Pancreas (tissue), 10 donors: ENCODE data around the gene CCNJL. TPM values are rescaled to one million over a fixed set of nuclear protein-coding genes. Genes with fewer than 3 reads are reported as not detected.

Experiments used
- ATAC-seq, 4 donors: fragments of 200-7000 bp; cut with Tn5 transposase; one replicate each; pipeline versions ENCODE4 v1.8.0 to v1.9.1; 2020; ENCODE audit warnings: mild to moderate bottlenecking in 4 of 4, moderate library complexity in 4 of 4
- DNase-seq, 6 donors: peaks; one replicate each; pipeline ENCODE4 v3.0.0-alpha.2; 2020
- FAIRE-seq: peaks from 2 replicates; lab custom pipeline; 2012; peaks lifted over from hg19 to GRCh38; lab: Jason Lieb, UNC
- H3K27ac ChIP-seq, 4 donors: fragments of 200-600 bp; sonication (generic); 1 replicate in 3 of 4; 2 replicates in 1 of 4; pipeline versions ENCODE4 v1.5.0 to v1.8.0; 2020
- H3K27me3 ChIP-seq, 4 donors: fragments of 200-600 bp; one replicate each; pipeline ENCODE4 v1.8.0; 2021
- H3K36me3 ChIP-seq, 3 donors: fragments of 200-600 bp; sonication (generic) in 1 of 3; one replicate each; pipeline versions ENCODE4 v1.5.0 to v1.8.0; 2020 to 2021
- H3K4me1 ChIP-seq, 3 donors: fragments of 200-600 bp; one replicate each; pipeline ENCODE4 v1.8.0; 2021
- H3K4me3 ChIP-seq, 4 donors: fragments of 200-600 bp; sonication (generic) in 2 of 4; one replicate each; pipeline versions ENCODE4 v1.5.0 to v1.8.0; 2020 to 2021
- H3K9me3 ChIP-seq, 4 donors: fragments of 200-600 bp; one replicate each; pipeline ENCODE4 v1.8.0; 2021
- WGBS, 2 donors: extraction: QIAGEN DNeasy Blood & Tissue Kit; methylation state at CpG; one replicate each; pipeline ENCODE4 v1.1.7; 2013; 5-methylcytosine and 5-hydroxymethylcytosine counted together
- intact Hi-C, 3 donors: fragments of 100-400 bp; cut with DNase I; formaldehyde crosslinking; loops; one replicate each; pipeline versions ENCODE4 v1.11.1 to v1.14.2; 2022
- polyA plus RNA-seq, 2 donors: library from polyadenylated mRNA; stranded (reverse); fragments of 200-250 nt; gene quantifications; one replicate each; pipeline ENCODE4 v1.2.3, GENCODE V29; 2013
- total RNA-seq, 6 donors: library from RNA; stranded (reverse); fragmentation: NEBNext Ultra II Directional in 4 of 6; extraction: Animal tissue kit (Norgen Biotek cat#: 25700) in 4 of 6; gene quantifications; one replicate each; pipeline versions ENCODE4 v1.2.1 to v1.2.4, GENCODE V29; 2021 to 2023
- TF ChIP-seq, protein P1 (sequence below), 4 donors: fragments of 200-600 bp; sonication (generic) in 3 of 4; IDR thresholded peaks; one replicate each; pipeline versions ENCODE4 v1.5.0 to v1.8.0; 2021; ENCODE audit warnings: antibody characterized with exemption in 4 of 4
- donor health status: healthy with polysubstance abuse.
- donor health status: DM: no; HTN: no; CAD: no; lungs with moderate emphysema.
- donor health status: DM: no; HTN: no; CAD: no.
- donor health status: control.
- donor health status: control.
- donor health status: Bipolar disorder and iron deficiency.
- donor health status: DM: yes; HTN: yes; CAD: no.
- donor health status: DM: no; HTN: no; CAD: no.
- donor health status: DM: no; HTN: no; CAD: no.
- donor health status: DM: yes; HTN: yes; CAD: no.

Gene CCNJL
- total and polyA plus RNA-seq, 8 donors: 0.06 to 0.58 (median 0.14) TPM

DNA sequence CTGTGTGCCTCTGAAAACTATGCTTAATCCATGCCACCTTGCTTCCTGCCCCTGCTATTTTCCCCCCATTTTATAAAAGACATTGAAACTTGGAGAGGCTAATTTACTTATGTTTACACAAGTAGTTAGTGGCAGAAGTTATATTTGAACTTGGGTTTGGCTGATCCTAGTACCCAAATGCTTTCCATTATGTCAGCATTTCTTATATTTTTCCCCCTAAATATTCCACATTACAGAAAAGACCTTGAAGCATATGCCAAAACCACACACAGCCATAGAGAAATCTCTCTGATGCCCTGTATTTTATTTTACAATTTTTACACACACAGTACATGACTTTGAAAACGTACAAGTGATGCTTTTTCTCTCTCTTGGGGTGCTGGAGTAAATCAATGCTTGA, 46.9 kb upstream of the CCNJL start:
- no peaks in the 10 kb centered on the region for H3K36me3 ChIP-seq
- H3K4me3 ChIP-seq: no peak overlapping the region
- no peak for FAIRE-seq
- intact Hi-C loops: loop anchor here in 1 of 3 donors (10.0 kb wide), 1 partner anchor 164 kb away; no protein-coding TSS in a partner anchor
- no peaks in the 10 kb centered on the region for H3K9me3 ChIP-seq
- TF ChIP-seq, protein P1, sequence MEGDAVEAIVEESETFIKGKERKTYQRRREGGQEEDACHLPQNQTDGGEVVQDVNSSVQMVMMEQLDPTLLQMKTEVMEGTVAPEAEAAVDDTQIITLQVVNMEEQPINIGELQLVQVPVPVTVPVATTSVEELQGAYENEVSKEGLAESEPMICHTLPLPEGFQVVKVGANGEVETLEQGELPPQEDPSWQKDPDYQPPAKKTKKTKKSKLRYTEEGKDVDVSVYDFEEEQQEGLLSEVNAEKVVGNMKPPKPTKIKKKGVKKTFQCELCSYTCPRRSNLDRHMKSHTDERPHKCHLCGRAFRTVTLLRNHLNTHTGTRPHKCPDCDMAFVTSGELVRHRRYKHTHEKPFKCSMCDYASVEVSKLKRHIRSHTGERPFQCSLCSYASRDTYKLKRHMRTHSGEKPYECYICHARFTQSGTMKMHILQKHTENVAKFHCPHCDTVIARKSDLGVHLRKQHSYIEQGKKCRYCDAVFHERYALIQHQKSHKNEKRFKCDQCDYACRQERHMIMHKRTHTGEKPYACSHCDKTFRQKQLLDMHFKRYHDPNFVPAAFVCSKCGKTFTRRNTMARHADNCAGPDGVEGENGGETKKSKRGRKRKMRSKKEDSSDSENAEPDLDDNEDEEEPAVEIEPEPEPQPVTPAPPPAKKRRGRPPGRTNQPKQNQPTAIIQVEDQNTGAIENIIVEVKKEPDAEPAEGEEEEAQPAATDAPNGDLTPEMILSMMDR (IDR thresholded peaks at IDR 0.05): no peak
- no peak for ATAC-seq
- WGBS, 2 donors: 5 to 31% methylated on average over 1 of the region's 1 CpG
- DNase-seq: no peak
- no peaks in the 10 kb centered on the region for H3K4me1 ChIP-seq
- H3K27ac ChIP-seq: no peak overlapping the region
- H3K27me3 ChIP-seq: no peaks in the 10 kb centered on the region

DNA sequence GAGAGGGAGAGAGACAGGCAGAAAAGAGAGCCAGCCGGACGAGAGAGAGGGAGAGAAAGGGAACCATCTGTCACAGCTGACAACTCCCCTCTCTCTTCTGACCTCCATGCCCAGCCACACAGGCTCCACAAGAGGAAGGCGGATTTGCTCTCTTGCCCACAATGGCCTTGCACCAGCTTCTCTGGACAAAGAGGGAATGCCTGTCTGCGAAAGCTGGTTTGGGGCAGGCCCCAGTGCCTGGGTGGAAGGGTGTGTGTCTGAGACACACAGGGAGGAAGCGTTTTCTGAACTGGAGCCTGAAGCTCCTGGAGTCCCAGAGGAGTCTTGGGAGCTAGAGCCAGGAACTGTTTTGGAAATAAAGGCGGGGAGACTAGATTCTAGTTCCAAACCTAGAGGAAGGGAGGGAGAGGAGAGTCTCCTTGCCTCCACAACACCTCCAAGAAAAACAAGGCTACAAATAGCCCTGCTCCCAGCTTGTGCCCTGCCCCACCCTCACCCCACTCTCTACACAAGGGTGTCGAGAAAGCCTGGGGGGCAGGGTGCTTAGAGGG, 45.6 kb upstream of the CCNJL start:
- DNase-seq: no peak
- intact Hi-C loops: loop anchor here in 1 of 3 donors (10.0 kb wide), 1 partner anchor 163 kb away; no protein-coding TSS in a partner anchor
- Histone ChIP-seq H3K27me3 (no peaks in the 10 kb centered on the region), H3K27ac (no peak overlapping the region), H3K36me3 (no peaks in the 10 kb centered on the region), H3K4me3 (no peak overlapping the region), H3K9me3 (no peaks in the 10 kb centered on the region), H3K4me1 (no peaks in the 10 kb centered on the region)
- peak in 3 of 4 donors; percentile 25 to 35 (median 29) for ATAC-seq
- FAIRE-seq: no peak
- 64 to 82% methylated on average over 7 of the region's 7 CpGs for WGBS, 2 donors
- TF ChIP-seq, protein P1 (IDR thresholded peaks at IDR 0.05): no peak

DNA sequence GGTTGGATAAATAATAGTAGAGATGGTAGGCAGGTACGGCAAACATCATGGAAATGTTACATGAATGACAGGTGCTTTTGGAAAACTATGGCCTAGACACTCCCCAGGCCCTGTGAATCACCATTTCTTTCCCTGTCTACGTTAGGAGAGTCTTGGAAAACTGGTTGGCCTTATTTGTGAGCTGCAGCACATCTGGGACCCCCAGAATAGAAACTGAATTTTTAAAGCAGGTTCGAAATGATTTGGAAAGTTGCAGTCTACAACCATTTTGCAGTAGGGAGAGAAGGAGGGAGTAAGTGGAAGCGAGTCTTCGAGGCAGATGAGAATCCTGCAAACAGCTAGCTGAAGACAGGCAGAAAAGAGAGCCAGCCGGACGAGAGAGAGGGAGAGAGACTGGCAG, 45.0 kb upstream of the CCNJL start:
- no peak for FAIRE-seq
- Histone ChIP-seq H3K4me3 (no peak overlapping the region), H3K27ac (no peak overlapping the region), H3K27me3 (no peaks in the 10 kb centered on the region), H3K9me3 (no peaks in the 10 kb centered on the region), H3K4me1 (no peaks in the 10 kb centered on the region), H3K36me3 (no peaks in the 10 kb centered on the region)
- no peak for DNase-seq
- no peak for ATAC-seq
- 67 to 88% methylated on average over 7 of the region's 7 CpGs for WGBS, 2 donors
- TF ChIP-seq, protein P1 (IDR thresholded peaks at IDR 0.05): no peak
- intact Hi-C loops: loop anchor here in 1 of 3 donors (10.0 kb wide), 1 partner anchor 163 kb away; no protein-coding TSS in a partner anchor

DNA sequence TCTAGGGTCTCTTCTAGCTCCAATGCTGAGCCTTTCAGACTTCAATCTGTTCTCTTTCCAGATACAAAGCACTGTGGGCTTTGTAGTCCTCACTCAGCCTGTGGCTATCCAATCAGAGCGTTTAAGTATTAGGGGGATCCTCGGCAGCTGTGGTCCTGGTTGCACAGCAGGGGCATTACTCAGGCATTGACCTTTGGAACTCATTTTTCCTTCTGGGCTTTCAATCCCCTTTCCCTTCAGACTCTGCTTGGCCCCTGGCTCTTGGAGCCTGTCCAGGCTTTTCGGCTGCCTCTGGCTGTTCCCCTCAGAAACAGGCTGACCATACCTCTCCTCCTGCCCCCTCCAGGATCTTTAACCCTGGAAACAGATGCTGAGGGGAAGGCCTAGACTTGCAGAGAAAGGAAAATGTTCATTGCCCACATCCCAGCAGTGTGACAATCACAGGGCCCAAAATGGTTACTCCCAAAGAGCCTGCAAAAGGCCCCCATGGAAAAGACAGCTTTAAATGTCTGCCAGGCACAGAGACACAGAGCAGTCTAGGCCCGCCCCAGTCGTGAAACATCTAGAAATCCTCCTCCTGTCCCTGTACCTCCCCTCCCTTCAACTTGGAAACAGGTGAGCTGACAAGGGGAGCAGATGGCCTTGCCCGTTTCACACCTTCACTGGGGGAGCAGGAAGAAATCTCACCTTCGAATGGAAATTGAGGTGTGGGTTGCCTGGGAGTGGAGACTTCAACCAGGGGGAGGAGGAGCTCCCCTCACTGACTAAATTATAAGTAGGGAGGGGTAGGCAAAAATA, 44.4 kb upstream of the CCNJL start:
- no peaks in the 10 kb centered on the region for H3K27me3 ChIP-seq
- TF ChIP-seq, protein P1 (IDR thresholded peaks at IDR 0.05): no peak
- WGBS, 2 donors: 48 to 51% methylated on average over 7 of the region's 7 CpGs
- no peaks in the 10 kb centered on the region for H3K36me3 ChIP-seq
- no peaks in the 10 kb centered on the region for H3K4me1 ChIP-seq
- H3K4me3 ChIP-seq: no peak overlapping the region
- H3K27ac ChIP-seq: no peak overlapping the region
- intact Hi-C loops: loop anchor here in 1 of 3 donors (10.0 kb wide), 1 partner anchor 162 kb away; no protein-coding TSS in a partner anchor
- ATAC-seq (no peak), FAIRE-seq (no peak), DNase-seq (no peak)
- H3K9me3 ChIP-seq: no peaks in the 10 kb centered on the region
